T-helper 2 cell treated with Interferon-gamma antibody and Interleukin-4, amounts not matched to agents 100 ng/mL and 5 ng/mL, for 36 hours (primary cell): ENCODE measurements around the gene ZDHHC1. TPM values are rescaled to one million over a fixed set of nuclear protein-coding genes. Genes with fewer than 3 reads are reported as not detected.
"Not testable (repeated sequence)": the region's sequence is repeated elsewhere in the genome, so short reads cannot be mapped to it uniquely, and the experiment has no call there.

Experiments
- intact Hi-C: fragments of 100-400 bp; cut with micrococcal nuclease; formaldehyde crosslinking; loops from one replicate; pipeline ENCODE4 v1.15.1; 2023
- total RNA-seq: library from RNA; stranded (reverse); gene quantifications from 2 replicates; pipeline ENCODE4 v1.2.3, GENCODE V29; 2022

ZDHHC1 gene
- total RNA-seq, 1 donor from 2014 or later = 0.36 TPM

- intact Hi-C loops = no loop called here
These were observed 15.7 kb upstream of the ZDHHC1 start for GRCh38 chr16:67431775-67432505.

DNA sequence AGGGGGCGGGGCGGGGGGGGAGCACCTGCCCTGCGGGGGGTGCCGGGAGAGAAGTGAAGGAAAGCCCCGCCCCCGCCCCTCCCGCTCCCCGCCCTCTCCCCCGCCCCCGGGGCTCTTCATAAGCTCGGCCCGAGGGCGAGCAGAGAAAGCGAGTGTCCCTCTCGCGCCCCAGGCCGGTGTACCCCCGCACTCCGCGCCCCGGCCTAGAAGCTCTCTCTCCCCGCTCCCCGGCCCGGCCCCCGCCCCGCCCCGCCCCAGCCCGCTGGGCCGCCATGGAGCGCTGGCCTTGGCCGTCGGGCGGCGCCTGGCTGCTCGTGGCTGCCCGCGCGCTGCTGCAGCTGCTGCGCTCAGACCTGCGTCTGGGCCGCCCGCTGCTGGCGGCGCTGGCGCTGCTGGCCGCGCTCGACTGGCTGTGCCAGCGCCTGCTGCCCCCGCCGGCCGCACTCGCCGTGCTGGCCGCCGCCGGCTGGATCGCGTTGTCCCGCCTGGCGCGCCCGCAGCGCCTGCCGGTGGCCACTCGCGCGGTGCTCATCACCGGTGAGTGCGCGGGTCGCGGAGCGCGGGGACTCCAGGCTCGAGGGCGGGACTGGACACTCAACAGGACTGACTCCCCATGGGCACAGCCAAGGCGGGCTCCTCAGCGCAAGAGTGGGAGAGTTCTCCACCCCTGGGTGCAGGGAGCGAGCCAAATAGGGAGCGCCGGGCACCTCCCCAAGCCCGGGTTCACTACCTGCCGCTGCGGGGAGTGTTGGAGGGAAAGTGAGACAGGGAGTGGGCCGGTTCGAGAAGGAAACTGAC is 14.9 kb upstream of the ZDHHC1 start, which contains the start of gene HSD11B2:
TSS of gene HSD11B2 (plus strand) at position 145 of the 798 bp plus-strand sequence. CDS start at position 273, 128 bp downstream.
- intact Hi-C loops = no loop called here

DNA sequence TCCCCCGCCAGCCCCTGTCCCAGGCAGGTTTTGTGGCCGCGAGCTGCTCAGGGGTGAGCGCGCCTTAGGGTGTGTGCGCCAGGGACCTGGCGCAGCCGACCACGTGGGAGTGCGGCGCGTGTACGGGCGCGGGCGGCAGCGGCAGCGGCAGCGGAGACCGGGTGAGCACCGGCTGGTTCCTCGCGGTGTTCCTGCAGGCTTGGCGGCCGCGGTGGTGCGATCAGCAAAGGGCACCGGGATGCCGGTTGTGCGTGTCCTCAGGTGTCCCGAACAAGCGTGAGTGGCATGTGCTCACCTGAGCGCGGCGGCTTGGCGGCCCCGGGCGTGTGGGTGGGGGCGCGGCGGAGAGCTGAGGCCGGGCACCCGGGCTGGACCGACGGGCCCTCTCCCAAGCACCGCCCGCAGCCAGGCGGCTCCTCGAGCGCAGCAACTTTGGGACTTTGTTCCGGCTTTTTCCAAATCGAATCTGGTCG is 14.3 kb upstream of the ZDHHC1 start:
- intact Hi-C loops = no loop called here

DNA sequence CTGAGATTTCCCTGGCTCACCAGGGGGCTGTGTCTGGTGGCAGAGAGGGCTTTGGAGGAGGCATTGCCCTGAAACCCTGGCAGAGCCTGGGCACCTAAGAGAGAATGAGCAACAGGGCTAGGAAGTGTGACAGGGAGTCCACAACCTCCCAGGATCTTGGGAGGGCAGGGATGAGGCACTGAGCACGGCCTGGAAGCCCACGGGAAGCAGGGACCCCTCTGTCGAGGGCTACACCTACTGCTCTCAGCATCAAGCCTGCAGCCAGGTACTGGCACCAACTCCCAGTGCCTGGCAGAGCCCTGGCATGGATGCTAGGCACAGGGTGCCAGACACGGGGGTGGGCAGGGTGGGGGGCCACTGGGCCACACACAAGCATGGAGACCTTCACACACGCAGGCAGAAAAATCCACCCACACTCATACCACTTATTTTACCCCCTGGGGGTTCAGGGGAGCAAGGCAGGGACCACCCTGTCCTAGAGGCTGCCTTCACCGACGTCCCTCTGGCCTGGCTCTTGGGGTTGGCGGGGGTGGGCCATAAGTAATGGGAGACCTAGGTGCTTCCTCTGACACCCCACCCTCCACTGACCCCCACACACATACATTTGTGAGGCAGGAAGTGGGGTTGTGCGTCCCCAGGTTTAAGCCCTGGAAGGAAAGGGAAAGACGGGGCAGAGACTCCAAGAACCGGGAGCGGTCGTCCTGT is 13.7 kb upstream of the ZDHHC1 start:
- intact Hi-C loops = no loop called here

- intact Hi-C loops = no loop called here
These were observed 12.9 kb upstream of the ZDHHC1 start for GRCh38 chr16:67429053-67429798.

DNA sequence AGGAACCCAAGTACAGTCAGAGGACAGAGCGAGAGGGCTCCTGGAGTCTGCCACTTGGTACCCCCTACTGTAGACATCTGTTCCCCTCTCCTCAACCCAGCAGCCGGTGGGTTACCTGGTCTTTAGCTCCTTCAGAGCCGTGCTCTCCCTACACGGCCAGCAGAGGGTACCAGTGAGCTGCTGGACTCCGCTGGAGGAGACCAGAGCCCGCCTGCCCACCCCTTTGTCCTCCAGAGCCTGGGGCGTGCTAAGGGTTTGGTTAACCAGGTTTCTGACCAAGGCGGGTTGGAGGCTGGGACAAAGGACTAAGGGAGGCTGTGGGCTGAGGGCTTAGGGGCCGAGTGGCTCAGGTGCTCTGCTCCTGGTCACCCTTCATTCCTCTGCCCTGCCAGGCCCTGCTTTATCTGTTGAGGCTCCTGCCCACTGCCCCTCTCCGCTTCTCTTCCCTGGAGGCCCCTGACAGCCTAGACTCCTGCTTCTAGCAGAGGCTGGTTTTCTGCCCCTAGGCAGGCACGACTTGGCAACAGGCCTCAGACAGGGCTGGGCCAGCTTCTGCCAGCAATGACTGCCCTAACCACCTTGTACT is 12.0 kb upstream of the ZDHHC1 start:
- intact Hi-C loops = loop anchor here (1.0 kb wide), 2 partner anchors 19 to 37 kb away; no protein-coding TSS in a partner anchor

DNA sequence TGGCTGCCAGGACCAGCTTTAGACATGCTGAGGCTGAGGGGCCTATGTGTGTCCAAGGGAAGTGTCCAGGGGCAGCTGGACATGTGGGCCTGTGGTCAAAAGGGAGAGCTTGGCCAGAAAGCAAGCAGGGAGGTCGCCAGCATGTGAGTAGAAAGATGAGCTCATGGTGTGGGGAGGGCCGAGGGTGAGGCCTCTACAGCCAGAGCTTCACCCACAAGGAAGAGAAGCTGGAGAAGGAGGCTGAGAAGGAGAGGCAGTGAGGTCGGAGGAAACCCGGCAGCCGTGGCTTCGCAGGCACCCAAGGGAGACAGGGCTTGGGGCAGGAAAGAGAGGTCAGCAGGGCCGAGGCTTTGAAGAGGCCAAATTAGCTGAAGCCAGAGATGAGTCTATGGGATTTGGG is 10.7 kb upstream of the ZDHHC1 start:
- intact Hi-C loops = no loop called here

GRCh38 chr16:67426022-67426421 is 9.7 kb upstream of the ZDHHC1 start:
- intact Hi-C loops = no loop called here

DNA sequence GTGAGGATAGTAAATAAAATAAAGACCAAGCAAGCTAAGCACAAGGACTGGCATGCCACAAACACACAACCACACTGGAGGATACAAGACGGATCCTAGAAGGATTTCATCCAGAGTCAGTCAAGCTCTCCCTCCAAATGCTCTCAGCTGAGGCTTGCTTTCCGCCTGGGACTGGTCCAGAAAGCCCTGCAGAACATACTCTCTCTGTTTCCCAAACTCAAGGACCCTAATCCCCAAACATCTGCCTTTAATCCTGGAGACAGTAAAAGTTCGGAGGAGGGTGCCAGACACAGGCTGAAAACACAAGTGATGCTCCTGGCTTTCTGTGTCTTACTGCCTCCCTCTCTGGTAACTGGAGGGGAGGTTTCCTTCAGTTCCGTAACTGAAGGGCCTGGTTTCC is 9.3 kb upstream of the ZDHHC1 start:
- intact Hi-C loops = no loop called here

GRCh38 chr16:67425061-67425460 is 8.8 kb upstream of the ZDHHC1 start:
- intact Hi-C loops = no loop called here

GRCh38 chr16:67424261-67424615 is 8.0 kb upstream of the ZDHHC1 start:
- intact Hi-C loops = no loop called here

- intact Hi-C loops = no loop called here
These were observed 7.5 kb upstream of the ZDHHC1 start for GRCh38 chr16:67423611-67424260.

GRCh38 chr16:67423015-67423414 is 6.7 kb upstream of the ZDHHC1 start:
- intact Hi-C loops = no loop called here

DNA sequence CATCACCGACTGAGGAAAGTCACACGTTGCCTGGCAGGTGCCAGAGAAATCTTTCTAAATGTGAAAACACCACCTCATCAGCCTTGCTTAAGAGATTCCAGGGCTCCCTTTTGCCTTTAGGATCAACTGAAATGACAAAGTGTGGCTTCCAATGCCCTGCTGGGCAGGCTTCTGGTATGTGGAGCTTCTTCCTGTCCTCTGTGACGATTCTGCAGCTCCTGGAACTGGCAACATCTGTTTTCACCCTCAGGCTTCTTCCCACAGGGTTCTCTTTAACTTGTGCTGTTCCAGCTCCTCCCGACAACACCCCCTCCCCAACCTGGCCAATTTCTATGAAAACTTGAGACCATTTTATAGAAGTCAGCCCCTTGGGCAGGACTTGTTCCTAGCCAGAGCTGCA is 4.8 kb upstream of the ZDHHC1 start:
- intact Hi-C loops = no loop called here

GRCh38 chr16:67419931-67420330 is 3.7 kb upstream of the ZDHHC1 start:
- intact Hi-C loops = no loop called here

GRCh38 chr16:67419502-67419901 is 3.2 kb upstream of the ZDHHC1 start:
- intact Hi-C loops = no loop called here

- intact Hi-C loops = no loop called here
These were observed 1.2 kb upstream of the ZDHHC1 start for GRCh38 chr16:67417333-67418061.

- intact Hi-C loops = not testable (repeated sequence)
These were observed 856 bp downstream of the ZDHHC1 start for GRCh38 chr16:67415421-67415820.
